Measurements from ENCODE around the gene NHLH1.

- no peak for TF ChIP-seq CTCF (conservative IDR thresholded peaks at IDR 0.05; ENCODE audit: low read length)
- TF ChIP-seq EZH2phosphoT487 (IDR thresholded peaks at IDR 0.05; ENCODE audit: borderline replicate concordance, low read depth, low read length) = no peak
Measured at GRCh38 chr1:160330119-160330518, 36.8 kb upstream of the NHLH1 start.

Data from OCI-LY7 (cell line).